Vagina (tissue), 2 donors: Measurements from ENCODE around the gene CYP2J2. TPM values are rescaled to one million over a fixed set of nuclear protein-coding genes. Genes with fewer than 3 reads are reported as not detected.
A peak's percentile ranks its signal among the peaks of the same experiment; 100 is the strongest.

Experiments used
- DNase-seq, 2 donors: peaks; one replicate each; pipeline ENCODE4 v3.0.0-alpha.2; 2017; ENCODE audit errors: extremely low spot score in 2 of 2
- H3K27ac ChIP-seq: fragments of 200-600 bp; sonication (generic); one replicate; pipeline ENCODE4 v1.5.1; 2019
- H3K27me3 ChIP-seq: fragments of 200-600 bp; sonication (generic); one replicate; pipeline ENCODE4 v1.5.1; 2019
- H3K36me3 ChIP-seq, 2 donors: fragments of 200-600 bp; sonication (generic); one replicate each; pipeline ENCODE4 v1.5.1; 2017 to 2019
- H3K4me1 ChIP-seq: fragments of 200-600 bp; sonication (generic); one replicate; pipeline ENCODE4 v1.5.1; 2019
- H3K4me3 ChIP-seq, 2 donors: fragments of 200-600 bp; sonication (generic); 1 replicate in 1 of 2; 2 replicates in 1 of 2; pipeline ENCODE4 v1.5.1; 2016 to 2019
- H3K9me3 ChIP-seq: fragments of 200-600 bp; sonication (generic); one replicate; pipeline ENCODE4 v1.5.1; 2019
- CTCF ChIP-seq, 3 experiments: fragments of 450-650 bp in 2 of 3; fragments of 200-600 bp in 1 of 3; sonication (generic) in 1 of 3; IDR thresholded peaks; one replicate each; pipeline ENCODE4 v1.5.1; 2017 to 2019; ENCODE audit warnings: antibody characterized with exemption in 3 of 3, mild to moderate bottlenecking in 2 of 3, moderate library complexity in 2 of 3
- POLR2A ChIP-seq, 2 donors: fragments of 450-650 bp; IDR thresholded peaks; one replicate each; pipeline ENCODE4 v1.6.1; 2017; ENCODE audit warnings: antibody characterized with exemption in 2 of 2, mild to moderate bottlenecking in 2 of 2, moderate library complexity in 2 of 2
- POLR2AphosphoS5 ChIP-seq, 2 donors: sonication (generic); formaldehyde crosslinking; IDR thresholded peaks; one replicate each; pipeline ENCODE4 v1.9.0; 2017; ENCODE audit warnings: antibody characterized with exemption in 2 of 2, mild to moderate bottlenecking in 2 of 2, low read depth in 1 of 2; ENCODE audit not compliant: insufficient read depth in 1 of 2
- intact Hi-C: fragments of 100-400 bp; cut with DNase I; formaldehyde crosslinking; loops from one replicate; pipeline ENCODE4 v1.15.1; 2023
- total RNA-seq: library from RNA; depleted of rRNA; stranded (reverse); fragments of >200 nt; gene quantifications from one replicate; pipeline ENCODE4 v1.2.3, GENCODE V29; 2016

Gene CYP2J2
- total RNA-seq, 1 donor from 2014 or later, result 0.74 TPM

GRCh38 chr1:59947047-59947938 is 20.7 kb upstream of the CYP2J2 start:
- Histone ChIP-seq H3K27ac (no peak overlapping the region), H3K36me3 (no peaks in the 10 kb centered on the region), H3K9me3 (no peaks in the 10 kb centered on the region), H3K27me3 (no peaks in the 10 kb centered on the region), H3K4me1 (no peaks in the 10 kb centered on the region), H3K4me3 (no peak overlapping the region)
- TF ChIP-seq POLR2AphosphoS5 (IDR thresholded peaks at IDR 0.05; ENCODE audit: insufficient read depth in 1 of 2, low read depth in 1 of 2), result no peak
- TF ChIP-seq CTCF (IDR thresholded peaks at IDR 0.05), result peak; percentile 56 to 85 (median 80)
- TF ChIP-seq POLR2A (IDR thresholded peaks at IDR 0.05), result no peak
- no peak for DNase-seq
- intact Hi-C loops, result no loop called here

GRCh38 chr1:59945790-59946189 is 19.2 kb upstream of the CYP2J2 start:
- Histone ChIP-seq H3K27me3 (no peaks in the 10 kb centered on the region), H3K36me3 (no peaks in the 10 kb centered on the region), H3K9me3 (no peaks in the 10 kb centered on the region), H3K4me1 (no peaks in the 10 kb centered on the region), H3K27ac (no peak overlapping the region), H3K4me3 (no peak overlapping the region)
- no peak for DNase-seq
- intact Hi-C loops, result no loop called here
- TF ChIP-seq POLR2AphosphoS5 (IDR thresholded peaks at IDR 0.05; ENCODE audit: insufficient read depth in 1 of 2, low read depth in 1 of 2) (no peak), CTCF (IDR thresholded peaks at IDR 0.05) (no peak), POLR2A (IDR thresholded peaks at IDR 0.05) (no peak)

GRCh38 chr1:59939393-59939792 is 12.8 kb upstream of the CYP2J2 start:
- no peaks in the 10 kb centered on the region for H3K36me3 ChIP-seq
- no peaks in the 10 kb centered on the region for H3K4me1 ChIP-seq
- intact Hi-C loops, result no loop called here
- H3K27me3 ChIP-seq, result no peaks in the 10 kb centered on the region
- no peak overlapping the region for H3K27ac ChIP-seq
- no peak for TF ChIP-seq CTCF (IDR thresholded peaks at IDR 0.05)
- no peak for TF ChIP-seq POLR2A (IDR thresholded peaks at IDR 0.05)
- TF ChIP-seq POLR2AphosphoS5 (IDR thresholded peaks at IDR 0.05; ENCODE audit: insufficient read depth in 1 of 2, low read depth in 1 of 2), result no peak
- no peak overlapping the region for H3K4me3 ChIP-seq
- no peaks in the 10 kb centered on the region for H3K9me3 ChIP-seq
- DNase-seq, result no peak

GRCh38 chr1:59937636-59938210 is 11.2 kb upstream of the CYP2J2 start:
- Histone ChIP-seq H3K4me3 (no peak overlapping the region), H3K4me1 (no peaks in the 10 kb centered on the region), H3K9me3 (no peaks in the 10 kb centered on the region), H3K27ac (no peak overlapping the region), H3K36me3 (no peaks in the 10 kb centered on the region), H3K27me3 (no peaks in the 10 kb centered on the region)
- intact Hi-C loops, result no loop called here
- DNase-seq, result no peak
- no peak for TF ChIP-seq POLR2AphosphoS5 (IDR thresholded peaks at IDR 0.05; ENCODE audit: insufficient read depth in 1 of 2, low read depth in 1 of 2)
- TF ChIP-seq POLR2A (IDR thresholded peaks at IDR 0.05), result no peak
- TF ChIP-seq CTCF (IDR thresholded peaks at IDR 0.05), result no peak

GRCh38 chr1:59936358-59936821 is 9.8 kb upstream of the CYP2J2 start:
- TF ChIP-seq POLR2AphosphoS5 (IDR thresholded peaks at IDR 0.05; ENCODE audit: insufficient read depth in 1 of 2, low read depth in 1 of 2) (no peak), CTCF (IDR thresholded peaks at IDR 0.05) (no peak), POLR2A (IDR thresholded peaks at IDR 0.05) (no peak)
- intact Hi-C loops, result no loop called here

More at GRCh38 chr1:59936358-59936821, 9.8 kb upstream of the CYP2J2 start:
- no peaks in the 10 kb centered on the region for H3K9me3 ChIP-seq
- no peaks in the 10 kb centered on the region for H3K4me1 ChIP-seq
- DNase-seq, result no peak
- no peak overlapping the region for H3K4me3 ChIP-seq
- no peaks in the 10 kb centered on the region for H3K27me3 ChIP-seq
- H3K27ac ChIP-seq, result no peak overlapping the region
- no peaks in the 10 kb centered on the region for H3K36me3 ChIP-seq
